ENCODE results near the gene SYTL2. TPM values are rescaled to one million over a fixed set of nuclear protein-coding genes. Genes with fewer than 3 reads are reported as not detected.
"Not testable (repeated sequence)": the region's sequence is repeated elsewhere in the genome, so short reads cannot be mapped to it uniquely, and the experiment has no call there.

Gene SYTL2
- total RNA-seq, 2 donors from 2014 or later: 28.3 to 55.3 TPM

GRCh38 chr11:85673393-85673792, 137.5 kb downstream of the SYTL2 start:
- Histone ChIP-seq H3K27ac (no peak overlapping the region), H3K4me3 (no peak overlapping the region), H3K36me3 (replicated peaks in 1 of 2; ENCODE audit: insufficient read depth in 1 of 2, low read depth in 2 of 2) (no peaks in the 10 kb centered on the region), H3K9me3 (no peaks in the 10 kb centered on the region), H3K27me3 (no peaks in the 10 kb centered on the region), H3K4me1 (no peaks in the 10 kb centered on the region)
- DNase-seq (no peak), ATAC-seq (no peak)
- WGBS, 2 donors: 86 to 97% methylated on average over 3 of the region's 3 CpGs
- TF ChIP-seq CTCF (IDR thresholded peaks at IDR 0.05) (no peak), POLR2A (IDR thresholded peaks at IDR 0.05) (no peak)
- intact Hi-C loops (cut with DNase I): no loop called here

GRCh38 chr11:85672105-85672902, 138.6 kb downstream of the SYTL2 start:
- TF ChIP-seq CTCF (IDR thresholded peaks at IDR 0.05) (no peak), POLR2A (IDR thresholded peaks at IDR 0.05) (no peak)
- H3K27me3 ChIP-seq: no peaks in the 10 kb centered on the region
- ATAC-seq: no peak
- DNase-seq: no peak
- no peaks in the 10 kb centered on the region for H3K4me1 ChIP-seq
- intact Hi-C loops (cut with DNase I): no loop called here
- 90 to 93% methylated on average over 8 of the region's 8 CpGs for WGBS, 2 donors
- H3K4me3 ChIP-seq: no peak overlapping the region
- H3K36me3 ChIP-seq (replicated peaks in 1 of 2; ENCODE audit: insufficient read depth in 1 of 2, low read depth in 2 of 2): no peaks in the 10 kb centered on the region
- no peak overlapping the region for H3K27ac ChIP-seq
- H3K9me3 ChIP-seq: no peaks in the 10 kb centered on the region

- intact Hi-C loops (cut with DNase I); DNase-seq; ATAC-seq; H3K4me3 ChIP-seq; H3K4me1 ChIP-seq; H3K36me3 ChIP-seq (replicated peaks in 1 of 2; ENCODE audit: insufficient read depth in 1 of 2, low read depth in 2 of 2); H3K9me3 ChIP-seq; H3K27me3 ChIP-seq; H3K27ac ChIP-seq: not testable (repeated sequence)
These were observed 139.8 kb downstream of the SYTL2 start for GRCh38 chr11:85670949-85671663.

- TF ChIP-seq CTCF (IDR thresholded peaks at IDR 0.05) (no peak), POLR2A (IDR thresholded peaks at IDR 0.05) (no peak)
These were observed 142.8 kb downstream of the SYTL2 start for GRCh38 chr11:85668157-85668556.

GRCh38 chr11:85666687-85667086, 144.3 kb downstream of the SYTL2 start:
- H3K27ac ChIP-seq: peak overlapping the region in 3 of 4 donors; percentile 14 to 98 (median 97)
- WGBS, 2 donors: 32 to 42% methylated on average over 3 of the region's 3 CpGs
- TF ChIP-seq CTCF (IDR thresholded peaks at IDR 0.05) (no peak), POLR2A (IDR thresholded peaks at IDR 0.05) (no peak)
- DNase-seq: no peak
- intact Hi-C loops (cut with DNase I): no loop called here
- no peaks in the 10 kb centered on the region for H3K27me3 ChIP-seq
- H3K9me3 ChIP-seq: no peaks in the 10 kb centered on the region
- no peak overlapping the region for H3K4me3 ChIP-seq
- no peaks in the 10 kb centered on the region for H3K36me3 ChIP-seq (replicated peaks in 1 of 2; ENCODE audit: insufficient read depth in 1 of 2, low read depth in 2 of 2)
- no peak for ATAC-seq
- peaks cover 18% of the 10 kb centered on the region for H3K4me1 ChIP-seq

More at GRCh38 chr11:85668157-85668556, 142.8 kb downstream of the SYTL2 start:
- DNase-seq (no peak), ATAC-seq (no peak)
- no peak overlapping the region for H3K4me3 ChIP-seq
- H3K4me1 ChIP-seq: peaks cover 12% of the 10 kb centered on the region
- WGBS, 2 donors: 68 to 74% methylated on average over 1 of the region's 1 CpG
- H3K9me3 ChIP-seq: no peaks in the 10 kb centered on the region
- H3K36me3 ChIP-seq (replicated peaks in 1 of 2; ENCODE audit: insufficient read depth in 1 of 2, low read depth in 2 of 2): no peaks in the 10 kb centered on the region
- intact Hi-C loops (cut with DNase I): no loop called here
- no peak overlapping the region for H3K27ac ChIP-seq
- H3K27me3 ChIP-seq: no peaks in the 10 kb centered on the region
